ENCODE data around the gene ANXA2R. TPM values are rescaled to one million over a fixed set of nuclear protein-coding genes. Genes with fewer than 3 reads are reported as not detected.

Gene ANXA2R
- total and polyA plus RNA-seq, 9 of the 15 experiments (the other 6 are each of a cell fraction or from before 2014, with no cell fraction given): 2.1 to 4.8 (median 3.4) TPM

GRCh38 chr5:43073597-43074546 lies 33.8 kb upstream of the ANXA2R start (continued):
- TF ChIP-seq ZNF175 (CRISPR knock-in tag; IDR thresholded peaks at IDR 0.05; ENCODE audit: low read depth) (peak; percentile 79; the same call in 1 of the 2 replicates), ZNF764 (CRISPR knock-in tag; IDR thresholded peaks at IDR 0.05; ENCODE audit: low read depth) (no peak), ZNF511 (CRISPR knock-in tag; IDR thresholded peaks at IDR 0.05) (no peak), TAF15 (IDR thresholded peaks at IDR 0.05; ENCODE audit: low read depth, low read length) (no peak), ATF1 (CRISPR knock-in tag; IDR thresholded peaks at IDR 0.05) (no peak), ATF1 (tag; IDR thresholded peaks at IDR 0.05) (no peak; the same call in 1 of the 2 replicates), ILK (tag; IDR thresholded peaks at IDR 0.05; ENCODE audit: borderline replicate concordance, low read depth) (no peak), HIVEP1 (CRISPR knock-in tag; IDR thresholded peaks at IDR 0.05) (peak; percentile 22; the same call in 1 of the 2 replicates), LCOR (CRISPR knock-in tag; IDR thresholded peaks at IDR 0.05) (no peak), ETV5 (CRISPR knock-in tag; IDR thresholded peaks at IDR 0.05; ENCODE audit: low read depth) (0 out of 2 replicates have a peak, but pooled peaks have one; percentile 23), SRF (CRISPR knock-in tag; IDR thresholded peaks at IDR 0.05) (peak in 1 of 2 experiments; percentile 88; a peak in 2 of 4 replicates), CTCFL (IDR thresholded peaks at IDR 0.05; ENCODE audit: borderline replicate concordance, insufficient read depth, low read depth, low read length, poor library complexity, severe bottlenecking) (no peak), HNRNPH1 (optimal IDR thresholded peaks at IDR 0.05; ENCODE audit: low read depth, low read length) (no peak), HDAC8 (tag; IDR thresholded peaks at IDR 0.05) (0 out of 2 replicates have a peak, but pooled peaks have one; percentile 26), ZNF57 (CRISPR knock-in tag; IDR thresholded peaks at IDR 0.05) (peak; percentile 40; the same call in 1 of the 2 replicates), PATZ1 (CRISPR knock-in tag; IDR thresholded peaks at IDR 0.05; ENCODE audit: borderline replicate concordance) (0 out of 2 replicates have a peak, but pooled peaks have one; percentile 16), NFE2 (IDR thresholded peaks at IDR 0.05; ENCODE audit: low read depth) (no peak), ZBTB26 (CRISPR knock-in tag; IDR thresholded peaks at IDR 0.05) (peak; percentile 97), HLTF (IDR thresholded peaks at IDR 0.05) (peak; percentile 94), CXXC5 (CRISPR knock-in tag; IDR thresholded peaks at IDR 0.05) (peak; percentile 71)

All from K562 (cell line).